ENCODE data around the gene DOCK9. TPM values are rescaled to one million over a fixed set of nuclear protein-coding genes. Genes with fewer than 3 reads are reported as not detected.

The DOCK9 gene
- total RNA-seq, 4 donors from 2014 or later: 121 to 240 (median 200) TPM

DNA sequence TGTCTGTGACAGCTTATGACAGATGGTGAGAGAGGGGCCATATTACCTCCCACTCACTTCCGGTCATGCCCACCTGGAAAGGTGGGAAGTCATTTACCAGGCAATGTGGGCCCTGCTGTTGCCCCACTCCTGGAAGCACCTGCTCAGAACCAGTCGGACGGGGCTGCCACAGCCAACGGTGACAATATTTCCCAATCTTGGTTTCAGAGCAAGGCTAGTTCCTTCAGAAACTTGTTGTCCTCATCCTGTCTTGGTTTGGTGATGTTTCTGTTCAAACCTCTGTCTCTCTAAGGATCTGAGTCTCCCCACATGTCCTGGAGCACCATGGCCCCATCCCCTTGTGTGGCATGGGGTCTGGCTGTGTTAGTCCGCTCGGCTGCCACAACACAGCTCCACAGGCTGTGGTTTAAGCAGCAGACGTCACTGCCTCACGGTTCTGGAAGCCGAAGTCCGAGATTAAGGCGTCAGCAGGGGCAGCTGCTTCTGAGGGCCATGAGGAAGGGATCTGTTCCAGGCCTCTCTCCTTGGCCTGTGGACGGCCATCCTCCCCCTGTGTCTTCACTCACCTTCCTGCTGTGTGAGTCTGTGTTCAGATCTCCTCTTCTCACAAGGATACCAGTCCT lies 193.9 kb downstream of the DOCK9 start:
- H3K27ac ChIP-seq: peak overlapping the region; percentile 18
- H3K9me3 ChIP-seq: no peaks in the 10 kb centered on the region
- WGBS: 81% methylated on average over 11 of the region's 12 CpGs
- TF ChIP-seq CTCF (IDR thresholded peaks at IDR 0.05) (no peak), POLR2A (IDR thresholded peaks at IDR 0.05) (no peak), POLR2AphosphoS5 (IDR thresholded peaks at IDR 0.05) (no peak), EP300 (IDR thresholded peaks at IDR 0.05) (no peak)
- H3K4me3 ChIP-seq: no peak overlapping the region
- H3K27me3 ChIP-seq: peaks cover 5% of the 10 kb centered on the region
- H3K36me3 ChIP-seq: no peaks in the 10 kb centered on the region
- DNase-seq (ENCODE audit: low spot score in 2 of 2): no peak
- no peaks in the 10 kb centered on the region for H3K4me1 ChIP-seq

DNA sequence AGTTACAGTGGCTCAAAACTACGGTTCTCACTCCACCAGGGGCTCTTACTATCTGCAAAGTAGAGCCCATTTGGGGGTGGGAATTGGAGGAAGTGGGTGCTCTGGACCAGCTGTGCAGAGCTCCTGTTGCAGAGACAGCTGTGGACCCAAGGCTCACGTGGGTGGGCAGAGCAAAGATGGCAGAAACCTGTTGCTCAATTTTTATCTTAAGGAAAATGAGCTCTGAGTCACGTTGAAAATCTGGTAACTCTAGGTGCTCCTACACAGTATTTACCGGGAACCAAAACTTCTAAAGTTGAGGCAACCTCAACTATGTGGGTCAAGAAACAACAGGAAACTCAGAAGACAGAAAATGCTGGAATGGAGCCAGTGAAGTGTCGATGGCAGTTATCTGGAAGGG lies 195.2 kb downstream of the DOCK9 start:
- peaks cover 5% of the 10 kb centered on the region for H3K27me3 ChIP-seq
- no peaks in the 10 kb centered on the region for H3K9me3 ChIP-seq
- TF ChIP-seq CTCF (IDR thresholded peaks at IDR 0.05) (no peak), EP300 (IDR thresholded peaks at IDR 0.05) (no peak), POLR2A (IDR thresholded peaks at IDR 0.05) (no peak), POLR2AphosphoS5 (IDR thresholded peaks at IDR 0.05) (no peak)
- no peak for DNase-seq (ENCODE audit: low spot score in 2 of 2)
- no peak overlapping the region for H3K27ac ChIP-seq
- H3K4me1 ChIP-seq: no peaks in the 10 kb centered on the region
- no peak overlapping the region for H3K4me3 ChIP-seq
- H3K36me3 ChIP-seq: no peaks in the 10 kb centered on the region
- 51% methylated on average over 5 of the region's 5 CpGs for WGBS

- Histone ChIP-seq H3K4me3 (no peak overlapping the region), H3K9me3 (no peaks in the 10 kb centered on the region), H3K36me3 (no peaks in the 10 kb centered on the region), H3K4me1 (no peaks in the 10 kb centered on the region), H3K27me3 (peaks cover 5% of the 10 kb centered on the region), H3K27ac (no peak overlapping the region)
- 79% methylated on average over 7 of the region's 7 CpGs for WGBS
- no peak for DNase-seq (ENCODE audit: low spot score in 2 of 2)
- no peak for TF ChIP-seq EP300 (IDR thresholded peaks at IDR 0.05)
- TF ChIP-seq CTCF (IDR thresholded peaks at IDR 0.05): no peak
- no peak for TF ChIP-seq POLR2A (IDR thresholded peaks at IDR 0.05)
- no peak for TF ChIP-seq POLR2AphosphoS5 (IDR thresholded peaks at IDR 0.05)
Measured at GRCh38 chr13:98781905-98782304, 196.0 kb downstream of the DOCK9 start.

- peaks cover 5% of the 10 kb centered on the region for H3K27me3 ChIP-seq
- no peak for DNase-seq (ENCODE audit: low spot score in 2 of 2)
- TF ChIP-seq EP300 (IDR thresholded peaks at IDR 0.05): no peak
- no peak for TF ChIP-seq POLR2AphosphoS5 (IDR thresholded peaks at IDR 0.05)
- no peak for TF ChIP-seq CTCF (IDR thresholded peaks at IDR 0.05)
- no peak for TF ChIP-seq POLR2A (IDR thresholded peaks at IDR 0.05)
- H3K27ac ChIP-seq: no peak overlapping the region
- H3K4me3 ChIP-seq: no peak overlapping the region
- H3K36me3 ChIP-seq: no peaks in the 10 kb centered on the region
- 71% methylated on average over 8 of the region's 11 CpGs for WGBS
- no peaks in the 10 kb centered on the region for H3K4me1 ChIP-seq
- no peaks in the 10 kb centered on the region for H3K9me3 ChIP-seq
Measured at GRCh38 chr13:98781470-98781869, 196.4 kb downstream of the DOCK9 start.

DNA sequence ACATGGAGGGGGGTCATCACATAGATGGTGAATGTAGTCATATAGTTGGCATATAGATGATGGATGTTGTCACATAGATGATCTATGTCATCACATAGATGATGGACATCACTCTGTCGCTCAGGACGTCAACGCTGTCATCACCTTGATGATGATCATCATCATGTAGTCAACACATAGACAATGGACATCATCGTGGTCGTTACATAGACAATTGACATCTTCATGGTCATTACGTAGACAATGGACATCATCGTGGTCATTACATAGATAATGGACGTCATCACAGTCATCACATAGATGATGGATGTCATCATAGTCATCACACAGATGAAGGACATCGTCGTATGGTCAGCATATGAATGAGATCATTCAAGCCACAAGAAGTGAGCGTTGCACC lies 196.8 kb downstream of the DOCK9 start:
- Histone ChIP-seq H3K36me3 (no peaks in the 10 kb centered on the region), H3K9me3 (no peaks in the 10 kb centered on the region), H3K27ac (no peak overlapping the region), H3K27me3 (peaks cover 5% of the 10 kb centered on the region), H3K4me3 (no peak overlapping the region), H3K4me1 (no peaks in the 10 kb centered on the region)
- 78% methylated on average over 11 of the region's 11 CpGs for WGBS
- TF ChIP-seq EP300 (IDR thresholded peaks at IDR 0.05): no peak
- no peak for TF ChIP-seq POLR2AphosphoS5 (IDR thresholded peaks at IDR 0.05)
- TF ChIP-seq CTCF (IDR thresholded peaks at IDR 0.05): no peak
- TF ChIP-seq POLR2A (IDR thresholded peaks at IDR 0.05): no peak
- DNase-seq (ENCODE audit: low spot score in 2 of 2): no peak

Data from suprapubic skin (tissue), 4 donors.